RWPE1 (cell line): ENCODE data around the gene RILPL2.

Experiments
- CTCF ChIA-PET: fragments of 350-600 bp; sonication (Branson Sonifier 250); formaldehyde crosslinking; extraction: SDS; loops from one replicate; lab custom pipeline; 2021; lab: Yijun Ruan, JAX
- POLR2A ChIA-PET: fragments of 400-600 bp; formaldehyde crosslinking; extraction: SDS; loops from one replicate; lab custom pipeline; 2020; ENCODE audit warnings: antibody characterized with exemption; ENCODE audit not compliant: low non-redundant PET; lab: Yijun Ruan, JAX
- DNase-seq: peaks from one replicate; pipeline ENCODE4 v3.0.0; 2012; ENCODE audit warnings: low spot score
- H3K27ac ChIP-seq: fragments of 450-650 bp; 2 replicates; pipeline ENCODE4 v1.5.1; 2017
- CTCF ChIP-seq: fragments of 450-650 bp; conservative IDR thresholded peaks from 2 replicates; pipeline ENCODE4 v1.5.1; 2017; ENCODE audit warnings: low read depth, mild to moderate bottlenecking

The RILPL2 gene

GRCh38 chr12:123478762-123479161 is 42.3 kb upstream of the RILPL2 start:
- peak; percentile 24 for DNase-seq
- POLR2A ChIA-PET = interaction anchor here (0.6 kb wide), 1 partner anchor 20 kb away, joined by 7 read pairs; no protein-coding TSS in a partner anchor

GRCh38 chr12:123478069-123478468 is 41.6 kb upstream of the RILPL2 start:
- ChIA-PET CTCF (no interaction called here), POLR2A (no interaction called here)
- peak overlapping the region; percentile 54; the same call in 1 of the 2 replicates for H3K27ac ChIP-seq
- no peak for TF ChIP-seq CTCF
- no peak for DNase-seq

More at GRCh38 chr12:123478762-123479161, 42.3 kb upstream of the RILPL2 start:
- TF ChIP-seq CTCF = no peak
- peak overlapping the region; percentile 54 for H3K27ac ChIP-seq
- CTCF ChIA-PET = no interaction called here

- DNase-seq = no peak
- ChIA-PET CTCF (no interaction called here), POLR2A (no interaction called here)
- TF ChIP-seq CTCF = no peak
- H3K27ac ChIP-seq = no peak overlapping the region
Observed at GRCh38 chr12:123475246-123475703, 38.8 kb upstream of the RILPL2 start.

GRCh38 chr12:123474485-123475245 is 38.2 kb upstream of the RILPL2 start:
- DNase-seq = no peak
- peak overlapping the region; percentile 13; the same call in 1 of the 2 replicates for H3K27ac ChIP-seq
- no peak for TF ChIP-seq CTCF
- ChIA-PET CTCF (no interaction called here), POLR2A (no interaction called here)

GRCh38 chr12:123472438-123472849 is 36.0 kb upstream of the RILPL2 start:
- no peak for DNase-seq
- no peak for TF ChIP-seq CTCF
- CTCF ChIA-PET = interaction anchor here (0.6 kb wide), 1 partner anchor 63 kb away, joined by 3 read pairs; no protein-coding TSS in a partner anchor
- POLR2A ChIA-PET = no interaction called here
- H3K27ac ChIP-seq = no peak overlapping the region

- peak overlapping the region; percentile 67 for H3K27ac ChIP-seq
- CTCF ChIA-PET = no interaction called here
- POLR2A ChIA-PET = no interaction called here
- no peak for TF ChIP-seq CTCF
- DNase-seq = peak; percentile 11
Observed at GRCh38 chr12:123471374-123472068, 35.0 kb upstream of the RILPL2 start.
